ENCODE data around the gene SPATA6L. TPM values are rescaled to one million over a fixed set of nuclear protein-coding genes. Genes with fewer than 3 reads are reported as not detected.

The SPATA6L gene
- total and polyA plus RNA-seq, 2 of the 13 experiments (the other 11 are each of a cell fraction or from before 2014, with no cell fraction given), result 1.1 to 1.9 TPM

GRCh38 chr9:4662108-4662988, 3.9 kb downstream of the SPATA6L start, which contains the start of gene PLPP6 (continued):
- TF ChIP-seq SP1 (IDR thresholded peaks at IDR 0.05), result no peak
- peak; percentile 54; the same call in 1 of the 2 replicates for TF ChIP-seq SP1 (CRISPR knock-in tag; IDR thresholded peaks at IDR 0.05)
- TF ChIP-seq ZNF282 (IDR thresholded peaks at IDR 0.05; ENCODE audit: partially characterized antibody), result no peak
- TF ChIP-seq NONO (IDR thresholded peaks at IDR 0.05), result no peak
- peak; percentile 84 for TF ChIP-seq NONO (CRISPR knock-in tag; conservative IDR thresholded peaks at IDR 0.05)
- TF ChIP-seq, protein P1, sequence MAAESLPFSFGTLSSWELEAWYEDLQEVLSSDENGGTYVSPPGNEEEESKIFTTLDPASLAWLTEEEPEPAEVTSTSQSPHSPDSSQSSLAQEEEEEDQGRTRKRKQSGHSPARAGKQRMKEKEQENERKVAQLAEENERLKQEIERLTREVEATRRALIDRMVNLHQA (CRISPR knock-in tag; IDR thresholded peaks at IDR 0.05), result no peak
- TF ChIP-seq ZNF263 (CRISPR knock-in tag; IDR thresholded peaks at IDR 0.05), result peak; percentile 65; the same call in 1 of the 2 replicates
- TF ChIP-seq NRL (CRISPR knock-in tag; IDR thresholded peaks at IDR 0.05; ENCODE audit: borderline replicate concordance), result no peak; the same call in 1 of the 2 replicates
- peak; percentile 89 for TF ChIP-seq ZNF605 (CRISPR knock-in tag; IDR thresholded peaks at IDR 0.05)
- TF ChIP-seq ZKSCAN1 (IDR thresholded peaks at IDR 0.05; ENCODE audit: low read length), result no peak
- no peak for TF ChIP-seq RARG (CRISPR knock-in tag; IDR thresholded peaks at IDR 0.05; ENCODE audit: low read depth)
- TF ChIP-seq KAT8 (CRISPR knock-in tag; IDR thresholded peaks at IDR 0.05), result peak; percentile 93
- peak; percentile 94; the same call in 1 of the 2 replicates for TF ChIP-seq RBAK (CRISPR knock-in tag; IDR thresholded peaks at IDR 0.05)
- no peak for TF ChIP-seq MAFK (conservative IDR thresholded peaks at IDR 0.05 in 1 of 2, IDR thresholded peaks at IDR 0.05 in 1 of 2; ENCODE audit: low read length in 2 of 2)
- no peak for TF ChIP-seq HHEX (CRISPR knock-in tag; IDR thresholded peaks at IDR 0.05)
- TF ChIP-seq, protein P2, sequence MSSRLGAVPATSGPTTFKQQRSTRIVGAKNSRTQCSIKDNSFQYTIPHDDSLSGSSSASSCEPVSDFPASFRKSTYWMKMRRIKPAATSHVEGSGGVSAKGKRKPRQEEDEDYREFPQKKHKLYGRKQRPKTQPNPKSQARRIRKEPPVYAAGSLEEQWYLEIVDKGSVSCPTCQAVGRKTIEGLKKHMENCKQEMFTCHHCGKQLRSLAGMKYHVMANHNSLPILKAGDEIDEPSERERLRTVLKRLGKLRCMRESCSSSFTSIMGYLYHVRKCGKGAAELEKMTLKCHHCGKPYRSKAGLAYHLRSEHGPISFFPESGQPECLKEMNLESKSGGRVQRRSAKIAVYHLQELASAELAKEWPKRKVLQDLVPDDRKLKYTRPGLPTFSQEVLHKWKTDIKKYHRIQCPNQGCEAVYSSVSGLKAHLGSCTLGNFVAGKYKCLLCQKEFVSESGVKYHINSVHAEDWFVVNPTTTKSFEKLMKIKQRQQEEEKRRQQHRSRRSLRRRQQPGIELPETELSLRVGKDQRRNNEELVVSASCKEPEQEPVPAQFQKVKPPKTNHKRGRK (CRISPR knock-in tag; IDR thresholded peaks at IDR 0.05), result no peak
- no peak for TF ChIP-seq POLR2AphosphoS2 (IDR thresholded peaks at IDR 0.05; ENCODE audit: low read depth, low read length)
- 0 out of 2 replicates have a peak, but pooled peaks have one; percentile 49 for TF ChIP-seq ZNF567 (CRISPR knock-in tag; IDR thresholded peaks at IDR 0.05; ENCODE audit: borderline replicate concordance)
- peak; percentile 52 for TF ChIP-seq FOXP4 (CRISPR knock-in tag; IDR thresholded peaks at IDR 0.05)
- TF ChIP-seq ZNF232 (CRISPR knock-in tag; IDR thresholded peaks at IDR 0.05; ENCODE audit: borderline replicate concordance), result peak; percentile 86; the same call in 1 of the 2 replicates
- peak; percentile 60; the same call in 1 of the 2 replicates for TF ChIP-seq MED13 (CRISPR knock-in tag; IDR thresholded peaks at IDR 0.05)
- no peak for TF ChIP-seq MBNL3 (CRISPR knock-in tag; conservative IDR thresholded peaks at IDR 0.05)
- no peak; the same call in 1 of the 2 replicates for TF ChIP-seq ZBTB1 (CRISPR knock-in tag; IDR thresholded peaks at IDR 0.05; ENCODE audit: borderline replicate concordance)
- no peak for TF ChIP-seq RNF2 (conservative IDR thresholded peaks at IDR 0.05; ENCODE audit: low read depth)
- peak; percentile 25; the same call in 1 of the 2 replicates for TF ChIP-seq ZNF672 (CRISPR knock-in tag; IDR thresholded peaks at IDR 0.05)
- TF ChIP-seq, protein P3, sequence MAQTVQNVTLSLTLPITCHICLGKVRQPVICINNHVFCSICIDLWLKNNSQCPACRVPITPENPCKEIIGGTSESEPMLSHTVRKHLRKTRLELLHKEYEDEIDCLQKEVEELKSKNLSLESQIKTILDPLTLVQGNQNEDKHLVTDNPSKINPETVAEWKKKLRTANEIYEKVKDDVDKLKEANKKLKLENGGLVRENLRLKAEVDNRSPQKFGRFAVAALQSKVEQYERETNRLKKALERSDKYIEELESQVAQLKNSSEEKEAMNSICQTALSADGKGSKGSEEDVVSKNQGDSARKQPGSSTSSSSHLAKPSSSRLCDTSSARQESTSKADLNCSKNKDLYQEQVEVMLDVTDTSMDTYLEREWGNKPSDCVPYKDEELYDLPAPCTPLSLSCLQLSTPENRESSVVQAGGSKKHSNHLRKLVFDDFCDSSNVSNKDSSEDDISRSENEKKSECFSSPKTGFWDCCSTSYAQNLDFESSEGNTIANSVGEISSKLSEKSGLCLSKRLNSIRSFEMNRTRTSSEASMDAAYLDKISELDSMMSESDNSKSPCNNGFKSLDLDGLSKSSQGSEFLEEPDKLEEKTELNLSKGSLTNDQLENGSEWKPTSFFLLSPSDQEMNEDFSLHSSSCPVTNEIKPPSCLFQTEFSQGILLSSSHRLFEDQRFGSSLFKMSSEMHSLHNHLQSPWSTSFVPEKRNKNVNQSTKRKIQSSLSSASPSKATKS (CRISPR knock-in tag; IDR thresholded peaks at IDR 0.05), result no peak

Data from HepG2 (cell line).